HAP-1 (cell line): Measurements from ENCODE around the gene ESD.

ENCODE experiments used
- DNase-seq, 2 experiments: peaks; one replicate each; pipeline ENCODE4 v3.0.0-alpha.2; 2016 to 2020; ENCODE audit warnings: low spot score in 2 of 2
- H3K27me3 ChIP-seq: fragments of 250-450 bp; sonication (Bioruptor Pico); 2 replicates; pipeline ENCODE4 v1.5.1; 2020; ENCODE audit warnings: low read depth, mild to moderate bottlenecking, moderate library complexity
- H3K36me3 ChIP-seq: fragments of 250-450 bp; sonication (Bioruptor Pico); replicated peaks from 2 replicates; pipeline ENCODE4 v1.5.1; 2020; ENCODE audit warnings: mild to moderate bottlenecking
- H3K4me1 ChIP-seq: fragments of 250-450 bp; sonication (Bioruptor Pico); 2 replicates; pipeline ENCODE4 v1.5.1; 2020; ENCODE audit warnings: mild to moderate bottlenecking
- H3K4me3 ChIP-seq: fragments of 250-450 bp; sonication (Bioruptor Pico); 2 replicates; pipeline ENCODE4 v1.5.1; 2020; ENCODE audit warnings: mild to moderate bottlenecking, moderate library complexity
- H3K9me3 ChIP-seq: fragments of 250-450 bp; sonication (Bioruptor Pico); 2 replicates; pipeline ENCODE4 v1.5.1; 2020; ENCODE audit warnings: mild to moderate bottlenecking, moderate library complexity
- in situ Hi-C: fragments of 300-500 bp; cut with MboI; formaldehyde crosslinking; loops from 3 replicates; pipeline ENCODE4 v1.14.3; 2020; ENCODE audit warnings: low sequenced_read_pairs, inconsistent platforms, mixed read lengths

Gene ESD

GRCh38 chr13:46796515-46797474 lies at the start of gene ESD:
Gene ESD (minus strand): TSS chr13:46797161. CDS start chr13:46791413, 5,748 bp downstream.
- H3K9me3 ChIP-seq = no peaks in the 10 kb centered on the region
- H3K27me3 ChIP-seq = no peaks in the 10 kb centered on the region
- peaks cover 25% of the 10 kb centered on the region for H3K4me1 ChIP-seq
- in situ Hi-C loops = no loop called here
- peak; percentile 91 to 98 for DNase-seq
- H3K4me3 ChIP-seq = peak within 1 kb of the TSS; percentile 75
- H3K36me3 ChIP-seq = 0 out of 2 replicates have a peak, but pooled peaks cover 6% of the 10 kb centered on the region

GRCh38 chr13:46846726-46847125 lies 49.8 kb upstream of the ESD start:
- Histone ChIP-seq H3K27me3 (peaks cover 7% of the 10 kb centered on the region; the same call in 1 of the 2 replicates), H3K36me3 (no peaks in the 10 kb centered on the region), H3K4me1 (no peaks in the 10 kb centered on the region), H3K9me3 (no peaks in the 10 kb centered on the region), H3K4me3 (no peak overlapping the region)
- no peak for DNase-seq
- in situ Hi-C loops = loop anchor here (25.0 kb wide), 2 partner anchors 916 to 1916 kb away; no protein-coding TSS in a partner anchor

- no peaks in the 10 kb centered on the region for H3K36me3 ChIP-seq
- H3K9me3 ChIP-seq = no peaks in the 10 kb centered on the region
- no peak overlapping the region for H3K4me3 ChIP-seq
- H3K27me3 ChIP-seq = peaks cover 6% of the 10 kb centered on the region; the same call in 1 of the 2 replicates
- in situ Hi-C loops = loop anchor here (25.0 kb wide), 2 partner anchors 917 to 1917 kb away; no protein-coding TSS in a partner anchor
- no peak for DNase-seq
- H3K4me1 ChIP-seq = no peaks in the 10 kb centered on the region
These were observed 48.2 kb upstream of the ESD start for GRCh38 chr13:46845146-46845545.

- peaks cover 6% of the 10 kb centered on the region; the same call in 1 of the 2 replicates for H3K27me3 ChIP-seq
- no peaks in the 10 kb centered on the region for H3K4me1 ChIP-seq
- H3K4me3 ChIP-seq = no peak overlapping the region
- in situ Hi-C loops = loop anchor here (25.0 kb wide), 2 partner anchors 918 to 1918 kb away; no protein-coding TSS in a partner anchor
- no peak for DNase-seq
- no peaks in the 10 kb centered on the region for H3K36me3 ChIP-seq
- H3K9me3 ChIP-seq = no peaks in the 10 kb centered on the region
These were observed 47.5 kb upstream of the ESD start for GRCh38 chr13:46844431-46844830.

GRCh38 chr13:46839399-46839798 lies 42.4 kb upstream of the ESD start:
- H3K27me3 ChIP-seq = peaks cover 6% of the 10 kb centered on the region; the same call in 1 of the 2 replicates
- no peaks in the 10 kb centered on the region for H3K36me3 ChIP-seq
- no peak overlapping the region for H3K4me3 ChIP-seq
- no peaks in the 10 kb centered on the region for H3K9me3 ChIP-seq
- in situ Hi-C loops = loop anchor here (25.0 kb wide), 2 partner anchors 923 to 1923 kb away; no protein-coding TSS in a partner anchor
- no peak for DNase-seq
- H3K4me1 ChIP-seq = no peaks in the 10 kb centered on the region

- in situ Hi-C loops = loop anchor here (25.0 kb wide), 2 partner anchors 928 to 1928 kb away; no protein-coding TSS in a partner anchor
These were observed 37.7 kb upstream of the ESD start for GRCh38 chr13:46834657-46835056.

GRCh38 chr13:46831588-46832194 lies 34.7 kb upstream of the ESD start:
- in situ Hi-C loops = loop anchor here (25.0 kb wide), 2 partner anchors 931 to 1931 kb away; no protein-coding TSS in a partner anchor
- Histone ChIP-seq H3K4me3 (no peak overlapping the region), H3K9me3 (no peaks in the 10 kb centered on the region), H3K36me3 (no peaks in the 10 kb centered on the region), H3K4me1 (no peaks in the 10 kb centered on the region), H3K27me3 (peaks cover 5% of the 10 kb centered on the region; the same call in 1 of the 2 replicates)
- peak; percentile 24 to 69 for DNase-seq

More at GRCh38 chr13:46834657-46835056, 37.7 kb upstream of the ESD start:
- Histone ChIP-seq H3K4me3 (no peak overlapping the region), H3K36me3 (no peaks in the 10 kb centered on the region), H3K27me3 (peaks cover 5% of the 10 kb centered on the region; the same call in 1 of the 2 replicates), H3K9me3 (no peaks in the 10 kb centered on the region), H3K4me1 (no peaks in the 10 kb centered on the region)
- DNase-seq = no peak

- Histone ChIP-seq H3K36me3 (no peaks in the 10 kb centered on the region), H3K9me3 (no peaks in the 10 kb centered on the region), H3K27me3 (peaks cover 5% of the 10 kb centered on the region; the same call in 1 of the 2 replicates), H3K4me1 (no peaks in the 10 kb centered on the region), H3K4me3 (no peak overlapping the region)
- in situ Hi-C loops = loop anchor here (25.0 kb wide), 2 partner anchors 932 to 1932 kb away; no protein-coding TSS in a partner anchor
- no peak for DNase-seq
These were observed 33.5 kb upstream of the ESD start for GRCh38 chr13:46830405-46831005.

- no peaks in the 10 kb centered on the region for H3K9me3 ChIP-seq
- peaks cover 14% of the 10 kb centered on the region for H3K4me1 ChIP-seq
- in situ Hi-C loops = no loop called here
- H3K36me3 ChIP-seq = no peaks in the 10 kb centered on the region
- no peak overlapping the region for H3K4me3 ChIP-seq
- H3K27me3 ChIP-seq = no peaks in the 10 kb centered on the region
- no peak for DNase-seq
These were observed 25.6 kb upstream of the ESD start for GRCh38 chr13:46822551-46822950.

GRCh38 chr13:46817838-46818476 lies 21.0 kb upstream of the ESD start:
- no peaks in the 10 kb centered on the region for H3K27me3 ChIP-seq
- in situ Hi-C loops = no loop called here
- no peak for DNase-seq
- no peaks in the 10 kb centered on the region for H3K36me3 ChIP-seq
- H3K4me3 ChIP-seq = no peak overlapping the region
- peaks cover 14% of the 10 kb centered on the region for H3K4me1 ChIP-seq
- H3K9me3 ChIP-seq = no peaks in the 10 kb centered on the region; the same call in 1 of the 2 replicates

GRCh38 chr13:46817095-46817494 lies 20.1 kb upstream of the ESD start:
- no peaks in the 10 kb centered on the region for H3K36me3 ChIP-seq
- H3K27me3 ChIP-seq = no peaks in the 10 kb centered on the region
- no peak overlapping the region for H3K4me3 ChIP-seq
- no peak for DNase-seq
- H3K9me3 ChIP-seq = peaks cover 3% of the 10 kb centered on the region; the same call in 1 of the 2 replicates
- H3K4me1 ChIP-seq = peaks cover 14% of the 10 kb centered on the region
- in situ Hi-C loops = no loop called here

- DNase-seq = no peak
- peaks cover 14% of the 10 kb centered on the region for H3K4me1 ChIP-seq
- H3K36me3 ChIP-seq = no peaks in the 10 kb centered on the region
- H3K27me3 ChIP-seq = no peaks in the 10 kb centered on the region
- H3K9me3 ChIP-seq = peaks cover 3% of the 10 kb centered on the region; the same call in 1 of the 2 replicates
- no peak overlapping the region for H3K4me3 ChIP-seq
- in situ Hi-C loops = no loop called here
These were observed 19.4 kb upstream of the ESD start for GRCh38 chr13:46816371-46816770.
